Gastroesophageal sphincter (tissue), 3 donors: ENCODE results near the gene CUX1.

Source experiments
- CTCF ChIP-seq, 4 experiments: fragments of 200-600 bp in 2 of 4; fragments of 450-650 bp in 2 of 4; sonication (generic) in 1 of 4; IDR thresholded peaks; one replicate each; pipeline ENCODE4 v1.5.1; 2017 to 2019; ENCODE audit warnings: antibody characterized with exemption in 4 of 4, mild to moderate bottlenecking in 2 of 4, moderate library complexity in 2 of 4
- EP300 ChIP-seq: sonication (generic); formaldehyde crosslinking; IDR thresholded peaks from one replicate; pipeline ENCODE4 v1.6.1; 2017; ENCODE audit warnings: antibody characterized with exemption, mild to moderate bottlenecking
- POLR2A ChIP-seq, 2 donors: fragments of 450-650 bp; IDR thresholded peaks; one replicate each; pipeline ENCODE4 v1.6.1; 2017; ENCODE audit warnings: antibody characterized with exemption in 2 of 2, mild to moderate bottlenecking in 2 of 2, moderate library complexity in 1 of 2
- POLR2AphosphoS5 ChIP-seq: sonication (generic); formaldehyde crosslinking; IDR thresholded peaks from one replicate; pipeline ENCODE4 v1.6.1; 2017; ENCODE audit warnings: antibody characterized with exemption

- TF ChIP-seq CTCF (IDR thresholded peaks at IDR 0.05) (no peak), POLR2A (IDR thresholded peaks at IDR 0.05) (no peak), POLR2AphosphoS5 (no peak), EP300 (no peak)
Measured at GRCh38 chr7:101782476-101782875, 35.0 kb upstream of the CUX1 start.
